Mucosa of stomach (tissue), 1 donor: Measurements from ENCODE around the gene TSPAN7.

Source experiments
- H3K27me3 ChIP-seq: one replicate; pipeline ENCODE4 v1.7.0; 2013; ENCODE audit warnings: mild to moderate bottlenecking, low read length; ENCODE audit not compliant: control insufficient read depth, insufficient read depth
- H3K36me3 ChIP-seq: one replicate; pipeline ENCODE4 v1.7.0; 2013; ENCODE audit warnings: low read length; ENCODE audit not compliant: control insufficient read depth, insufficient read depth
- H3K4me1 ChIP-seq: one replicate; pipeline ENCODE4 v1.7.0; 2013; ENCODE audit warnings: mild to moderate bottlenecking, low read length; ENCODE audit not compliant: control insufficient read depth, insufficient read depth
- H3K4me3 ChIP-seq: one replicate; pipeline ENCODE4 v1.7.0; 2013; ENCODE audit warnings: low read length
- H3K9ac ChIP-seq: one replicate; pipeline ENCODE4 v1.7.0; 2013; ENCODE audit warnings: mild to moderate bottlenecking, low read length, moderate library complexity
- H3K9me3 ChIP-seq: one replicate; pipeline ENCODE4 v1.7.0; 2013; ENCODE audit warnings: mild to moderate bottlenecking, low read length, moderate library complexity; ENCODE audit not compliant: control insufficient read depth
- donor health status: Pancreatic carcinoma.

The TSPAN7 gene

GRCh38 chrX:38628587-38628986, 67.2 kb downstream of the TSPAN7 start:
- Histone ChIP-seq H3K4me3 (no peak overlapping the region), H3K4me1 (no peaks in the 10 kb centered on the region), H3K9ac (no peak overlapping the region), H3K36me3 (no peaks in the 10 kb centered on the region), H3K27me3 (no peaks in the 10 kb centered on the region), H3K9me3 (no peaks in the 10 kb centered on the region)

- H3K4me3 ChIP-seq: no peak overlapping the region
- no peaks in the 10 kb centered on the region for H3K36me3 ChIP-seq
- no peaks in the 10 kb centered on the region for H3K4me1 ChIP-seq
- no peak overlapping the region for H3K9ac ChIP-seq
- no peaks in the 10 kb centered on the region for H3K9me3 ChIP-seq
- H3K27me3 ChIP-seq: no peaks in the 10 kb centered on the region
These were observed 71.2 kb downstream of the TSPAN7 start for GRCh38 chrX:38632516-38632915.

- H3K36me3 ChIP-seq: no peaks in the 10 kb centered on the region
- H3K27me3 ChIP-seq: no peaks in the 10 kb centered on the region
- no peak overlapping the region for H3K9ac ChIP-seq
- no peak overlapping the region for H3K4me3 ChIP-seq
- H3K9me3 ChIP-seq: no peaks in the 10 kb centered on the region
- no peaks in the 10 kb centered on the region for H3K4me1 ChIP-seq
These were observed 73.3 kb downstream of the TSPAN7 start for GRCh38 chrX:38634665-38635064.

- H3K9ac ChIP-seq: no peak overlapping the region
- H3K4me3 ChIP-seq: no peak overlapping the region
- H3K27me3 ChIP-seq: no peaks in the 10 kb centered on the region
- H3K36me3 ChIP-seq: no peaks in the 10 kb centered on the region
- no peaks in the 10 kb centered on the region for H3K4me1 ChIP-seq
- no peaks in the 10 kb centered on the region for H3K9me3 ChIP-seq
These were observed 75.8 kb downstream of the TSPAN7 start for GRCh38 chrX:38636949-38637819.

- H3K36me3 ChIP-seq: no peaks in the 10 kb centered on the region
- no peak overlapping the region for H3K4me3 ChIP-seq
- no peaks in the 10 kb centered on the region for H3K27me3 ChIP-seq
- no peaks in the 10 kb centered on the region for H3K4me1 ChIP-seq
- H3K9ac ChIP-seq: no peak overlapping the region
- H3K9me3 ChIP-seq: no peaks in the 10 kb centered on the region
These were observed 77.7 kb downstream of the TSPAN7 start for GRCh38 chrX:38638952-38639529.

GRCh38 chrX:38639730-38640129, 78.4 kb downstream of the TSPAN7 start:
- no peaks in the 10 kb centered on the region for H3K36me3 ChIP-seq
- H3K9me3 ChIP-seq: no peaks in the 10 kb centered on the region
- no peak overlapping the region for H3K4me3 ChIP-seq
- no peaks in the 10 kb centered on the region for H3K4me1 ChIP-seq
- no peaks in the 10 kb centered on the region for H3K27me3 ChIP-seq
- no peak overlapping the region for H3K9ac ChIP-seq

GRCh38 chrX:38641197-38641596, 79.9 kb downstream of the TSPAN7 start:
- Histone ChIP-seq H3K4me3 (no peak overlapping the region), H3K4me1 (no peaks in the 10 kb centered on the region), H3K9ac (no peak overlapping the region), H3K36me3 (no peaks in the 10 kb centered on the region), H3K27me3 (no peaks in the 10 kb centered on the region), H3K9me3 (no peaks in the 10 kb centered on the region)

- Histone ChIP-seq H3K4me3 (no peak overlapping the region), H3K4me1 (no peaks in the 10 kb centered on the region), H3K9me3 (no peaks in the 10 kb centered on the region), H3K9ac (no peak overlapping the region), H3K27me3 (no peaks in the 10 kb centered on the region), H3K36me3 (no peaks in the 10 kb centered on the region)
These were observed 82.6 kb downstream of the TSPAN7 start for GRCh38 chrX:38643903-38644302.

GRCh38 chrX:38646129-38646528, 84.8 kb downstream of the TSPAN7 start:
- H3K4me3 ChIP-seq: no peak overlapping the region
- no peaks in the 10 kb centered on the region for H3K36me3 ChIP-seq
- H3K9me3 ChIP-seq: no peaks in the 10 kb centered on the region
- no peaks in the 10 kb centered on the region for H3K27me3 ChIP-seq
- H3K9ac ChIP-seq: no peak overlapping the region
- H3K4me1 ChIP-seq: no peaks in the 10 kb centered on the region

GRCh38 chrX:38649221-38649620, 87.9 kb downstream of the TSPAN7 start:
- Histone ChIP-seq H3K4me3 (no peak overlapping the region), H3K4me1 (no peaks in the 10 kb centered on the region), H3K9me3 (no peaks in the 10 kb centered on the region), H3K36me3 (no peaks in the 10 kb centered on the region), H3K9ac (no peak overlapping the region), H3K27me3 (no peaks in the 10 kb centered on the region)

- Histone ChIP-seq H3K4me3 (no peak overlapping the region), H3K9me3 (no peaks in the 10 kb centered on the region), H3K27me3 (no peaks in the 10 kb centered on the region), H3K36me3 (no peaks in the 10 kb centered on the region), H3K9ac (no peak overlapping the region), H3K4me1 (no peaks in the 10 kb centered on the region)
These were observed 88.6 kb downstream of the TSPAN7 start for GRCh38 chrX:38649674-38650647.
